HG02763 (cell line): ENCODE measurements around the gene JMJD8.

Source experiments
- ATAC-seq: cut with Tn5 transposase; IDR thresholded peaks from one replicate; pipeline ENCODE4 v1.9.1; 2021; ENCODE audit warnings: mild to moderate bottlenecking, moderate library complexity; ENCODE audit not compliant: unreplicated experiment

JMJD8 gene

GRCh38 chr16:710500-711075 is 26.5 kb upstream of the JMJD8 start:
- no peak for ATAC-seq

GRCh38 chr16:709566-710499 is 25.7 kb upstream of the JMJD8 start:
- no peak for ATAC-seq

GRCh38 chr16:708959-709358 is 24.8 kb upstream of the JMJD8 start:
- no peak for ATAC-seq

- ATAC-seq: no peak
Measured at GRCh38 chr16:708019-708418, 23.9 kb upstream of the JMJD8 start.

DNA sequence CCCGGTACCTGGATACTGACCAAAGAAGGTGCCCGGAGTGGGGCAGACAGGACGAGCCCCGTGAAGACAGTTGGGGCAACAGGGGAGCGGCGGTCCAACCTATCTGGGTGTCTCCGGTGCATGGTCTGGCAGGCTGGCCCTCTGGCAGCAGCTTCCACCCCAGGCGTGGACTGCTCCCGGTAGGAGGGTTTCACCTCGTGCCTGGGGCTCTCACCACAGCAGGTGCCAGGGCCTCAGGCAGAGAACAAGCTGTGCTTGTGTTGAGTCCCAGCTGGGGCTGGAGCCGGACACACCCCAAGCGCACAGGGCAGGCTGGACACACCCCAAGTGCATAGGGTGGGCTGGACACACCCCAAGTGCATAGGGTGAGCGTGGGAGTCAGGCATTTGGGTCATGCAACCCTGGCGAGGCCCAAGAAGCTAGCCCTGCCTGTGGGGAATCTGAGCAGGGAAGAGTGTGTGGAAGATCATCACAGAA is 23.0 kb upstream of the JMJD8 start:
- ATAC-seq: no peak

GRCh38 chr16:706189-707061 is 22.3 kb upstream of the JMJD8 start:
- no peak for ATAC-seq

- ATAC-seq: no peak
Measured at GRCh38 chr16:705431-706188, 21.5 kb upstream of the JMJD8 start, which contains the start of gene FBXL16. FBXL16 (minus strand) TSS chr16:705801; CDS start chr16:697405, 8,396 bp downstream.

- no peak for ATAC-seq
Measured at GRCh38 chr16:704552-705380, 20.6 kb upstream of the JMJD8 start.

DNA sequence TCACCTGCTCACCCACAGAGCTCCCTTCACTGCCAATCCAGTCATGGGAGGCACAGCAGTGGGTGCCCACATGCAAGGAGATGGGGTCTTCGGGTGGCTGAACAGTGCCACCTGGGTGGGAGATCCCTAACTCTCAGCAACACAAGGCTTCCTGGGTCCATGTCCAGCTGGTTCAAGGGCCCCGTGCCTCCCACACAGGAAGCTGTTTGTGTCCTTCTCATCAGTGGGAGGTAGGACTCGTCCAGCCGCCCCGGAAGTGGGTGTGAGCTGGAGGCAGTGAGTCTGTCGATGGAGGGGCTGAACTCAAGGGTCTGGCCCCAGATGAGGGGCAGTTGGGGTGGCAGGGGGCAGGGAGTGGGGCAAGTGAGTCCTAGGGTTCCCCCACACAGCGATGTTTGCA is 19.9 kb upstream of the JMJD8 start:
- ATAC-seq: no peak

DNA sequence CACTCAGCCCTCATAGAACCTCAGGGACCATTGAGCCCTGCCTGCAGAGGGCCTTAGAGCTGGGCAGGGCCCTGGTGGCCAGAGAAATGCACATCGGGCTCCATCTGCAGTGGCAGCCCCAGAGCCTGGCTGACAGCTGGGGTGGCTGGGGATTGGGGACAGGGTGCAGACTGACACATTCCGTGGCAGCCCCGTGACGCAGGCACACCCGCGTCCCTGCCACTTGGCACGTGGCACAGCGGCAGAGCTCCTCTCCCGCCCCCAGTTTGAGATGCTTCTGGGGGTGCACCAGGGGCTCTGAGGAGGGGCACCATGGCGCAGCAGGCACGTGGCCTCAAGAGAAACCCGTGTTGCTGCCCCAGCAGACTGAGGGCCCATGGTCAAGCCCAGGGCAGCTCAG is 19.3 kb upstream of the JMJD8 start:
- no peak for ATAC-seq

DNA sequence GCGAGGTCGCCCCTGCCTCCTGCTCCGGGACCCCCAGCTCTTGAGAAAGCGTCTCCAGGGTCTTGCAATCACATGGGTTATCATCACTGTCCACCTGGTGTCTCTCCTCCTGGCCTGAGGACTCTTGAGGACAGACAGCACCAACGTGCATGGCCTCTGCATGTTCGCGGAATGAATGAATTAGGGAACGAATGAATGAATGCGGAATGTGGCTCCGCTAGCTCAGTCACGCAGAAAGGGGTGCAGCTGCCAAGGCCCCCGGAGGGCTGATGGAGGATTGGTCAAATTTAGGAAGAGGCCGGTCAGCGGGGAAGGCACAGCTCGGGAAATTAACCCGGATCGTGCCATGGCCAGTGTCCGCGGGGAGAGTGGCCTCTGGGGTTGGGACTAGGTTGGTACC is 18.2 kb upstream of the JMJD8 start:
- ATAC-seq: no peak

GRCh38 chr16:700684-701584 is 16.8 kb upstream of the JMJD8 start:
- ATAC-seq: no peak

DNA sequence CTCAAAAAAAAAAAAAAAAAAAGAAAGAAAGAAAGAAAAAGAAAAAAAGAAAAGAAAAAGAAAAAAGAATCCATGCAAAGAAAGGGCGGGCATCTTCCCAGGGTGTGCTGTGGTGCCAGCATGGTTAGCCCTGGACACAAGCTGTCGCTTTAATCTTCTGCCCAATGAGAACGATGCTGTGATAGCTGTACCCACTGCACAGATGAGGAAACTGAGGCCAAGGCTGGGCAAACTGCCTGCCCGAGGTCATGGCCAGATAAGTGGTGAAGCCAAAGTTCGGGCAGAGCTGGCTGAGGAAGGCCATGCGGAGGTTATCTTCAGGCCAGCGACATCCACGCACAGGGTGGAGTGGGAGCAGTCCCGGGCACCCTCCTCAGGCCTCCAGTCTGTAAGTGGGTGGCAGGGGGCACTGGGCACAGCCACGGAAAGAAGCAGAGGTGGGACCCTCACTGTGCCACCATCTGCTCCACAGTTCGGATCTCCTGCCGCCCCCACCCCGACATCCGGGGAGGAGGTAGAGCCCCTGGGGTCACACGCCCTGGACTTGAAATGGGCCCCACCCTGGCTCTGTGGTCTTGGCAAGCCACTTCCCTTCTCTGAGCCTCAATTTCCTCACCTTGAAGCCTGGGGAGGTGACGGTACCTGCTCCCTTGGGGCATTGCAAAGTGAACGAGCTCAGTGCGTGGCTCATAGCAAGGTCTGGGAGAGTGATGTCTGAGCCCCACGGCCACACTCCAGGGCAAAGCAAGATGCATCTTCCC is 15.0 kb upstream of the JMJD8 start:
- no peak for ATAC-seq

DNA sequence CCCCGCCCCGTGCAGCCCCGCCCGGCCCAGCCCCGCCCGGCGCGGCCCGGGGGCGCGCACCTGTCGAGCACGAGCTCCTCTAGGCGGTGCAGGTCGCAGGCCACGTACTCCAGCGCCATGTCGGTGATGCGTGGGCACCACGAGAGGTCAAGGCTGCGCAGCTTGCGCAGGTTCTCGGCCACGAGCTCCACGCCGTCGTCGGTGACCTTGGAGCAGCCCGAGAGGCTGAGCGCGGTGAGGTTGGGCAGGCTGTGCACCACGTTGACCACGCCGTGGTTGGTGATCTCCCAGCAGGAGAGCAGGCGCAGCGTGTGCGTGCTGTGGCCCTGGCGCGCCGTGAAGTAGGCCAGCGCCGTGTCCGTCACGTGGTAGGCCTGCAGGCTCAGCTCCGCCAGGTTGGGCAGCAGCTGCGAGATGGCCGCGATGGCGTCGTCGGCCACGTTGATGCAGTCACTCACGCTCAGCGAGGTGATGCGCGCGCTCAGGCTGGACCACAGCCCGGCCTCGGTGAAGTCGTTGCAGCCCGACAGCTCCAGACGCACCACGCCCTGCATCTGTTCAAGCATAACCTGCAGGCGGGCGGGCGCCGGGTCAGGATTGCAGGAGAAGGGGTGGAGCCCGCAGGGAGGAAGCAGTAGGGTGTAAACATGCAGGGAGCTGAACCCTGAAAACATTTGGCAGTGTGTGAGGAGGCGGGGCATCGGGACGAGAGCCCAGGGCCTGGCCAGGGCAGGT is 11.4 kb upstream of the JMJD8 start:
- no peak for ATAC-seq

DNA sequence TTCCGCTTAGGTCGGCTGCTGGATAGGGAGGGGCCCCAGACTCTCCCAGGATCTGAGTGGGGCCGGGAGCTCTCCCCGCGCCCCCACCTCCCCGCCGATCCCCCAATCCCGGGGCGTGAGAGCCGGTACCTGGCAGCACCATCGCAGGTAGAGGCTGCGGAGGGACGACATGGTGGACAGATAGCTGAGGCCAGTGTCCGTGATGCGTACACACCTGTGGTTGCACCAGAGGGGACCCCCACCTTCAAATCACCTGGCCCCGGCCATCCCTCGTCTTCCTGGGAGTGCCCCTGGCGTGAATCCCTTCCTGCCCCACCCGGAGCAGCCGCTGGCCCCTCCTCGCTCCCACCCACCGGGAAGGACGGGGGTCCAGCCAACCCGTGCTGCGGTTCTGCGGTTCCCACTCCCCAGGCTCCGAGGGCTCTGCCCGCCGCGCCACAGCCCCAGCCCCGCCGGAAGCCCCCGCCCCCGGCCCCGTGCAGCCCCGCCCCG is 10.8 kb upstream of the JMJD8 start:
- no peak for ATAC-seq

GRCh38 chr16:694187-694862 is 10.2 kb upstream of the JMJD8 start:
- no peak for ATAC-seq
